AG04450 (cell line): ENCODE data around the gene MDN1. TPM values are rescaled to one million over a fixed set of nuclear protein-coding genes. Genes with fewer than 3 reads are reported as not detected.
"Not testable (repeated sequence)": the region's sequence is repeated elsewhere in the genome, so short reads cannot be mapped to it uniquely, and the experiment has no call there.

ENCODE experiments used
- CTCF ChIA-PET: fragments of 300-600, 350-600 bp; formaldehyde crosslinking; extraction: SDS; loops from one replicate; lab custom pipeline; 2022; ENCODE audit warnings: antibody characterized with exemption, inconsistent platforms; lab: Charles Lee
- POLR2A ChIA-PET: fragments of 350-600 bp; formaldehyde crosslinking; extraction: SDS; loops from one replicate; lab custom pipeline; 2021; ENCODE audit warnings: antibody characterized with exemption, inconsistent platforms; lab: Yijun Ruan, JAX
- DNase-seq: peaks from one replicate; pipeline ENCODE4 v3.0.0-alpha.2; 2011; ENCODE audit warnings: low read depth, low spot score
- H3K27ac ChIP-seq: one replicate; pipeline ENCODE4 v1.5.1; 2012; ENCODE audit warnings: low read depth, low read length, control low read depth
- H3K27me3 ChIP-seq: one replicate; pipeline ENCODE4 v1.6.0; 2012; ENCODE audit warnings: low read length; ENCODE audit not compliant: control insufficient read depth, insufficient read depth
- H3K4me3 ChIP-seq: 2 replicates; pipeline ENCODE4 v1.5.1; 2011; ENCODE audit warnings: mild to moderate bottlenecking, low read depth, low read length, control low read depth
- H3K9me3 ChIP-seq: 2 replicates; pipeline ENCODE4 v1.5.1; 2012; ENCODE audit warnings: low read length; ENCODE audit not compliant: control insufficient read depth, insufficient read depth
- CTCF ChIP-seq: IDR thresholded peaks from 2 replicates; pipeline ENCODE4 v1.5.1; 2011; ENCODE audit warnings: low read depth, low read length, control low read depth, inconsistent platforms
- polyA plus RNA-seq: library from polyadenylated mRNA; depleted of rRNA; stranded (reverse); fragments of >200 nt; gene quantifications from 2 replicates; pipeline ENCODE4 v1.2.3, GENCODE V29; 2011

Gene MDN1
- polyA plus RNA-seq, 1 experiment, result 15.8 TPM

- no peak for DNase-seq
- POLR2A ChIA-PET, result no interaction called here
- Histone ChIP-seq H3K27ac (no peak overlapping the region), H3K9me3 (no peaks in the 10 kb centered on the region), H3K4me3 (no peak overlapping the region), H3K27me3 (no peaks in the 10 kb centered on the region)
- CTCF ChIA-PET, result no interaction called here
- no peak for TF ChIP-seq CTCF
These were observed 82.7 kb downstream of the MDN1 start for GRCh38 chr6:89736893-89737292.

GRCh38 chr6:89734526-89734925 lies 85.1 kb downstream of the MDN1 start:
- Histone ChIP-seq H3K27me3 (no peaks in the 10 kb centered on the region), H3K27ac (no peak overlapping the region), H3K4me3 (no peak overlapping the region), H3K9me3 (no peaks in the 10 kb centered on the region)
- DNase-seq, result no peak
- POLR2A ChIA-PET, result no interaction called here
- TF ChIP-seq CTCF, result no peak
- CTCF ChIA-PET, result interaction anchor here (0.7 kb wide), 1 partner anchor 18 kb away, joined by 3 read pairs; no protein-coding TSS in a partner anchor

- no peaks in the 10 kb centered on the region for H3K9me3 ChIP-seq
- DNase-seq, result no peak
- H3K27me3 ChIP-seq, result no peaks in the 10 kb centered on the region
- TF ChIP-seq CTCF, result no peak
- ChIA-PET CTCF (no interaction called here), POLR2A (no interaction called here)
- H3K27ac ChIP-seq, result no peak overlapping the region
- H3K4me3 ChIP-seq, result no peak overlapping the region
These were observed 87.5 kb downstream of the MDN1 start for GRCh38 chr6:89731924-89732567.

- POLR2A ChIA-PET, H3K27ac ChIP-seq, CTCF ChIA-PET, DNase-seq, H3K27me3 ChIP-seq, H3K9me3 ChIP-seq, H3K4me3 ChIP-seq: not testable (repeated sequence)
These were observed 88.3 kb downstream of the MDN1 start for GRCh38 chr6:89731262-89731661.

- Histone ChIP-seq H3K27ac (no peak overlapping the region), H3K27me3 (no peaks in the 10 kb centered on the region), H3K4me3 (no peak overlapping the region), H3K9me3 (no peaks in the 10 kb centered on the region)
- ChIA-PET POLR2A (interaction anchor here (0.6 kb wide), 1 partner anchor 473 kb away, joined by 6 read pairs; no protein-coding TSS in a partner anchor), CTCF (no interaction called here)
- TF ChIP-seq CTCF, result no peak
- no peak for DNase-seq
These were observed 89.8 kb downstream of the MDN1 start for GRCh38 chr6:89729818-89730217.
